ENCODE data around the gene NIT2. TPM values are rescaled to one million over a fixed set of nuclear protein-coding genes. Genes with fewer than 3 reads are reported as not detected.

Gene NIT2
- total RNA-seq, 6 donors from 2014 or later, result 18.4 to 37.6 (median 26.7) TPM

DNA sequence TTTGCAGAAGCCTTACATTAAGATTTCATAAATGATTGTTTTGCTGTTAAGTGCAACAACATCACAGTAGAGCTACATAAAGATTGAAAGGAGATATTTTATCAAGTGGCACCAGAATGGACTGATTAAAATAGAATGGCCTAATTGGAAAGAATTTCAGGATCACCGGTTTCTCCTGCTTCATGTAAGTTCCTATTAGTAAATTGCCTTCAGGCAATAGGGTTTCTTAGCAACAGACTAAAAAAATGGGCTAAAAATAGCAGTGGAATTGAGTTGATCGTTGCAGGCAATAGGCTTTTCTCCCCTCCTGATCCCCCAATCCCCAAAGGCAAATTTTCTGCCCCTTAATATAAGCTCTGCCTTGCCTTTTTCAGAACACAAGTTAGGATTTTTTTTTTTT lies 67.7 kb downstream of the NIT2 start:
- no peaks in the 10 kb centered on the region for H3K27me3 ChIP-seq
- WGBS, 2 donors, result 4 to 9% methylated on average over 2 of the region's 2 CpGs
- DNase-seq, result no peak
- H3K36me3 ChIP-seq, result no peaks in the 10 kb centered on the region
- H3K9me3 ChIP-seq, result peaks cover 0 to 2% (median 0%) of the 10 kb centered on the region in 4 donors
- no peak for ATAC-seq (ENCODE audit: low FRiP score in 2 of 2)
- peak overlapping the region in 2 of 4 donors; percentile 89 to 93 for H3K27ac ChIP-seq
- H3K4me1 ChIP-seq, result peaks cover 25 to 38% (median 31%) of the 10 kb centered on the region in 4 donors
- peak overlapping the region in 3 of 4 donors; percentile 81 to 84 (median 83) for H3K4me3 ChIP-seq
- no peak for TF ChIP-seq POLR2AphosphoS5 (IDR thresholded peaks at IDR 0.05)

GRCh38 chr3:100402891-100403290 lies 68.3 kb downstream of the NIT2 start:
- no peak for DNase-seq

DNA sequence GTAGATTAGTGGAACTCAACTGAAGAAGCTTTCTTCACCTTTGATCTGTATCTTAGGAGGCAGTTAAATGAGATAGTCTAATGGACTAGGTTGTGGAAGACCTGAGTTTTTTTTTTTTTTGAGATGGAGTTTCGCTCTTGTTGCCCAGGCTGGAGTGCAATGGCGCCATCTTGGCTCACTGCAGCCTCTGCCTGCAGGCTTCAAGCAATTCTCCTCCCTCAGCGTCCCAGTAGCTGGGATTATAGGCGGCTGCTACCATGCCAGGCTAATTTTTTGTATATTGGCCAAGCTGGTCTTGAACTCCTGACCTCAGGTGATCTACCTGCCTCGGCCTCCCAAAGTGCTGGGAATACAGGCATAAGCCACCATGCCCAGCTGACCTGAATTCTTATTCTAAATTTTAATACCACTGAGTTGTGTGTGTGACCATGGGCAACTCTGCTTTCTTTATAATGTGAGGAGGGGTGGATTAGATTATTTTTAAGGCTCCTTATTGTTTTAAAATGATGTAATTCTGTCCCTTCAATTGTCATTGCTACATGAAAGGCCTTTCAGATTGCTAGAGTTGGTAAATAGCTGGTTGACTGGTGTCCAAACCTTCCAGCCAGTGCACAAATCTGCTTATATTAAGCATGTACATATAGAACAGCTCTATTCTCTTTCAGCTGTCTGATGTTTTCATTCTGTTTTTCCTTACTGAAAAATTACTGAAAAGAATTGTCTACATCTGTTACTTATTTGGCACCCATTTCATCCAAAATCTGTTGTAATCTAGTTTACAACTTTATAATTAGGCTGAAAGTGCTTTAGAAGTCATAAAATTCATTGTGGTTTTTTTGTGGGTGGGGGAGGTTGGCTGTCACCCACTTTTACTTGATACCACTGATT lies 69.0 kb downstream of the NIT2 start:
- no peak overlapping the region for H3K27ac ChIP-seq
- WGBS, 2 donors, result 60 to 76% methylated on average over 5 of the region's 5 CpGs
- H3K36me3 ChIP-seq, result no peaks in the 10 kb centered on the region
- TF ChIP-seq CTCF (IDR thresholded peaks at IDR 0.05), result no peak
- no peak for TF ChIP-seq POLR2AphosphoS5 (IDR thresholded peaks at IDR 0.05)
- TF ChIP-seq EP300 (IDR thresholded peaks at IDR 0.05), result no peak
- DNase-seq (no peak), ATAC-seq (ENCODE audit: low FRiP score in 2 of 2) (no peak)
- peaks cover 0 to 5% (median 0%) of the 10 kb centered on the region in 4 donors for H3K9me3 ChIP-seq
- H3K4me1 ChIP-seq, result peaks cover 25 to 33% (median 27%) of the 10 kb centered on the region in 4 donors
- H3K27me3 ChIP-seq, result no peaks in the 10 kb centered on the region
- peak overlapping the region in 2 of 4 donors; percentile 81 to 84 for H3K4me3 ChIP-seq

More at GRCh38 chr3:100402891-100403290, 68.3 kb downstream of the NIT2 start:
- H3K4me1 ChIP-seq, result peaks cover 25 to 35% (median 30%) of the 10 kb centered on the region in 4 donors
- peaks cover 0 to 5% (median 0%) of the 10 kb centered on the region in 4 donors for H3K9me3 ChIP-seq
- no peak for ATAC-seq (ENCODE audit: low FRiP score in 2 of 2)
- peak overlapping the region in 3 of 4 donors; percentile 81 to 84 (median 83) for H3K4me3 ChIP-seq
- no peak for TF ChIP-seq EP300 (IDR thresholded peaks at IDR 0.05)
- TF ChIP-seq POLR2AphosphoS5 (IDR thresholded peaks at IDR 0.05), result no peak
- no peak for TF ChIP-seq POLR2A (IDR thresholded peaks at IDR 0.05)
- TF ChIP-seq CTCF (IDR thresholded peaks at IDR 0.05), result no peak
- H3K27ac ChIP-seq, result no peak overlapping the region
- no peaks in the 10 kb centered on the region for H3K27me3 ChIP-seq
- H3K36me3 ChIP-seq, result no peaks in the 10 kb centered on the region
- WGBS, 2 donors, result 57 to 59% methylated on average over 2 of the region's 2 CpGs

- ATAC-seq (ENCODE audit: low FRiP score in 2 of 2) (no peak), DNase-seq (no peak)
- Histone ChIP-seq H3K27me3 (no peaks in the 10 kb centered on the region), H3K9me3 (peaks cover 0 to 5% (median 0%) of the 10 kb centered on the region in 4 donors), H3K4me3 (no peak overlapping the region), H3K4me1 (peaks cover 20 to 27% (median 21%) of the 10 kb centered on the region in 4 donors), H3K27ac (no peak overlapping the region), H3K36me3 (no peaks in the 10 kb centered on the region)
- 94 to 96% methylated on average over 1 of the region's 1 CpG for WGBS, 2 donors
- TF ChIP-seq EP300 (IDR thresholded peaks at IDR 0.05) (no peak), POLR2A (IDR thresholded peaks at IDR 0.05) (no peak), POLR2AphosphoS5 (IDR thresholded peaks at IDR 0.05) (no peak), CTCF (IDR thresholded peaks at IDR 0.05) (no peak)
Measured at GRCh38 chr3:100404250-100404548, 69.6 kb downstream of the NIT2 start.

DNA sequence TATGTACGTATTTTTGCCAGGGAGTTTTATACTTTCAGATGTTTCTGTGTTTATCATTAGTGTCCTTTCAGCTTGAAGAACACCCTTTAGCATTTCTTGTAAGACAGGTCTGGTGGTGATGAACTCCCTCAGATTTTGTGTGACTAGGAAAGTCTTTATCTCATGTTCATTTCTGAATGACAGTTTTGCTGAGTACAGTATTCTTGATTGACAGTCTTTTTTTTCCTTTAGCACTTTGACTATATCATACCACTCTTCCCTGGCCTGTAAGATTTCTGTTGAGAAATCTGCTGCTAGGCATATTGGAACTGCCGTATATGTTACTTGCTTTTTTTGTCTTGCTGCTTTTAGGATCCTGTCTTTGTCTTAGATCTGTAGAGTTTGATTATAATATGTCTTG lies 72.6 kb downstream of the NIT2 start:
- Histone ChIP-seq H3K4me1 (peaks cover 6 to 15% (median 9%) of the 10 kb centered on the region in 4 donors), H3K27me3 (no peaks in the 10 kb centered on the region), H3K27ac (no peak overlapping the region), H3K4me3 (no peak overlapping the region), H3K36me3 (no peaks in the 10 kb centered on the region), H3K9me3 (peaks cover 0 to 5% (median 0%) of the 10 kb centered on the region in 4 donors)
- no peak for DNase-seq
- TF ChIP-seq EP300 (IDR thresholded peaks at IDR 0.05), result no peak
- no peak for TF ChIP-seq POLR2AphosphoS5 (IDR thresholded peaks at IDR 0.05)
- TF ChIP-seq POLR2A (IDR thresholded peaks at IDR 0.05), result no peak
- no peak for TF ChIP-seq CTCF (IDR thresholded peaks at IDR 0.05)
- 71 to 100% methylated on average over 2 of the region's 2 CpGs for WGBS, 2 donors
- ATAC-seq (ENCODE audit: low FRiP score in 2 of 2), result no peak
